GM12878 (cell line): ENCODE measurements around the gene FOXP4. TPM values are rescaled to one million over a fixed set of nuclear protein-coding genes. Genes with fewer than 3 reads are reported as not detected.

ENCODE experiments used
- ATAC-seq: fragments of 200-7000 bp; cut with Tn5 transposase; 3 replicates; pipeline ENCODE4 v1.9.1; 2020; ENCODE audit warnings: mild to moderate bottlenecking, moderate library complexity
- BruUV-seq: library from RNA; stranded (reverse); fragments of 400-500 nt; replicated peaks from 2 replicates; lab custom pipeline; 2021; lab: Mats Ljungman, UMichigan
- CTCF ChIA-PET: fragments of 300-600 bp; sonication (Branson Sonifier 250); formaldehyde crosslinking; extraction: SDS; loops from one replicate; lab custom pipeline; 2021; ENCODE audit warnings: inconsistent platforms; lab: Yijun Ruan, JAX
- POLR2A ChIA-PET: fragments of 350-600 bp; formaldehyde crosslinking; extraction: SDS; loops from one replicate; lab custom pipeline; 2021; ENCODE audit warnings: inconsistent platforms; lab: Charles Lee
- RAD21 ChIA-PET: fragments of 300-600 bp; sonication (Branson Sonifier 250); formaldehyde crosslinking; loops from one replicate; lab custom pipeline; 2023; ENCODE audit warnings: antibody characterized with exemption; ENCODE audit not compliant: unreplicated experiment; lab: Charles Lee
- SMC1A ChIA-PET: fragments of 300-600 bp; sonication (Branson Sonifier 250); formaldehyde crosslinking; loops from one replicate; lab custom pipeline; 2023; ENCODE audit not compliant: unreplicated experiment, uncharacterized antibody; lab: Charles Lee
- DNase-seq: peaks from one replicate; pipeline ENCODE4 v3.0.0-alpha.2; 2011; ENCODE audit warnings: low read depth, low spot score
- FAIRE-seq: peaks from 3 replicates; lab custom pipeline; 2011; peaks lifted over from hg19 to GRCh38; lab: Jason Lieb, UNC
- H2AFZ ChIP-seq: 2 replicates; pipeline ENCODE4 v1.6.0; 2011; ENCODE audit warnings: low read depth, low read length, control low read depth; ENCODE audit not compliant: control insufficient read depth
- H3K27ac ChIP-seq: 2 replicates; pipeline ENCODE4 v1.5.1; 2011; ENCODE audit warnings: control low read depth; ENCODE audit not compliant: control insufficient read depth, insufficient read depth
- H3K27me3 ChIP-seq, 2 experiments: replicated peaks in 1 of 2; 2 replicates each; pipeline versions ENCODE4 v1.6.0 to v1.6.1; 2011; ENCODE audit warnings: low read length in 1 of 2; ENCODE audit not compliant: control insufficient read depth in 2 of 2, insufficient read depth in 2 of 2
- H3K36me3 ChIP-seq, 2 experiments: 2 replicates each; pipeline ENCODE4 v1.5.1; 2011; ENCODE audit warnings: low read length in 1 of 2; ENCODE audit not compliant: control insufficient read depth in 2 of 2, insufficient read depth in 2 of 2
- H3K4me1 ChIP-seq: 2 replicates; pipeline ENCODE4 v1.6.1; 2011; ENCODE audit warnings: mild to moderate bottlenecking, low read length, moderate library complexity, mixed read lengths; ENCODE audit not compliant: control insufficient read depth, insufficient read depth
- H3K4me2 ChIP-seq: 2 replicates; pipeline ENCODE4 v1.6.0; 2011; ENCODE audit warnings: control low read depth; ENCODE audit not compliant: control insufficient read depth, insufficient read depth
- H3K4me3 ChIP-seq: fragments of 200-600 bp; sonication (generic); 2 replicates; pipeline ENCODE4 v1.5.1; 2016
- H3K79me2 ChIP-seq: 2 replicates; pipeline ENCODE4 v1.6.0; 2011; ENCODE audit warnings: low read length; ENCODE audit not compliant: control insufficient read depth, insufficient read depth
- H3K9ac ChIP-seq: 2 replicates; pipeline ENCODE4 v1.8.0; 2011; ENCODE audit warnings: low read length, control low read depth, mixed read lengths; ENCODE audit not compliant: control insufficient read depth, insufficient read depth
- H3K9me3 ChIP-seq: replicated peaks from 3 replicates; pipeline ENCODE4 v1.5.1; 2011; ENCODE audit warnings: mild to moderate bottlenecking, low read length; ENCODE audit not compliant: control insufficient read depth, insufficient read depth
- H4K20me1 ChIP-seq: 2 replicates; pipeline ENCODE4 v1.6.0; 2011; ENCODE audit not compliant: control insufficient read depth, insufficient read depth
- CTCF ChIP-seq, 3 experiments: IDR thresholded peaks in 2 of 3; conservative IDR thresholded peaks in 1 of 3; 2 replicates each; pipeline ENCODE4 v1.5.1; 2011; ENCODE audit warnings: low read depth in 3 of 3, low read length in 3 of 3, mild to moderate bottlenecking in 3 of 3, control low read depth in 2 of 3, moderate library complexity in 2 of 3, inconsistent platforms in 1 of 3, mixed read lengths in 1 of 3; ENCODE audit not compliant: control insufficient read depth in 2 of 3, insufficient read depth in 1 of 3; ENCODE audit errors: extremely low read depth in 1 of 3
- EZH2 ChIP-seq: IDR thresholded peaks from 2 replicates; pipeline ENCODE4 v1.6.1; 2012; ENCODE audit warnings: low read depth, mild to moderate bottlenecking, control low read depth, inconsistent platforms, low read length, borderline replicate concordance; ENCODE audit not compliant: control insufficient read depth
- HDAC2 ChIP-seq: fragments of 200-600 bp; sonication (generic); IDR thresholded peaks from 2 replicates; pipeline ENCODE4 v1.6.1; 2017
- WGBS: methylation state at CpG from one replicate; pipeline ENCODE4 v1.1.6; 2016; ENCODE audit warnings: low lambda C conversion rate; ENCODE audit not compliant: insufficient replicate concordance, insufficient coverage; ENCODE audit errors: missing lambda C conversion rate; 5-methylcytosine and 5-hydroxymethylcytosine counted together
- in situ Hi-C: fragments of 300-500 bp; cut with MboI; formaldehyde crosslinking; loops from 9 replicates; pipeline ENCODE4 v1.14.3; 2018; ENCODE audit warnings: mixed read lengths
- intact Hi-C: fragments of 100-400 bp; cut with micrococcal nuclease; formaldehyde crosslinking; loops from one replicate; pipeline ENCODE4 v1.14.2; 2022; ENCODE audit not compliant: unreplicated experiment
- polyA plus RNA-seq, 11 experiments: library from polyadenylated mRNA; depleted of rRNA in 4 of 11; unstranded in 6 of 11; stranded (reverse) in 5 of 11; fragments of >200 nt; fragmentation: Nextera tagmentation in 4 of 11; fragmentation: Illumina TruSeq in 1 of 11; extraction: Ambion mirVana in 4 of 11; extraction: Trizol in 1 of 11; gene quantifications; 1 replicate in 1 of 11; 2 replicates in 10 of 11; pipeline versions ENCODE4 v1.2.1 to v1.2.3, GENCODE V29; 2011 to 2016; ENCODE audit warnings: inconsistent platforms in 2 of 11, missing spikeins in 2 of 11, low read depth in 1 of 11
- total RNA-seq, 4 experiments: library from RNA; depleted of rRNA in 3 of 4; stranded (reverse); fragments of >200 nt in 3 of 4; fragmentation: Illumina TruSeq in 1 of 4; extraction: Trizol in 1 of 4; gene quantifications; 2 replicates each; pipeline versions ENCODE4 v1.2.1 to v1.2.3, GENCODE V29; 2013 to 2021
- TF ChIP-seq, protein P1 (sequence below): fragments of 450-650 bp; IDR thresholded peaks from 2 replicates; pipeline ENCODE4 v1.6.1; 2017; ENCODE audit warnings: mild to moderate bottlenecking, low read depth, inconsistent platforms; ENCODE audit not compliant: poor library complexity, severe bottlenecking

Gene FOXP4
- total and polyA plus RNA-seq, 10 of the 15 experiments (the other 5 are each of a cell fraction or from before 2014, with no cell fraction given), result 0.31 to 46.1 (median 2.3) TPM

GRCh38 chr6:41558033-41558807, 12.0 kb downstream of the FOXP4 start (continued):
- TF ChIP-seq EZH2, result no peak
- TF ChIP-seq, all 136 proteins: peak for 0

DNA sequence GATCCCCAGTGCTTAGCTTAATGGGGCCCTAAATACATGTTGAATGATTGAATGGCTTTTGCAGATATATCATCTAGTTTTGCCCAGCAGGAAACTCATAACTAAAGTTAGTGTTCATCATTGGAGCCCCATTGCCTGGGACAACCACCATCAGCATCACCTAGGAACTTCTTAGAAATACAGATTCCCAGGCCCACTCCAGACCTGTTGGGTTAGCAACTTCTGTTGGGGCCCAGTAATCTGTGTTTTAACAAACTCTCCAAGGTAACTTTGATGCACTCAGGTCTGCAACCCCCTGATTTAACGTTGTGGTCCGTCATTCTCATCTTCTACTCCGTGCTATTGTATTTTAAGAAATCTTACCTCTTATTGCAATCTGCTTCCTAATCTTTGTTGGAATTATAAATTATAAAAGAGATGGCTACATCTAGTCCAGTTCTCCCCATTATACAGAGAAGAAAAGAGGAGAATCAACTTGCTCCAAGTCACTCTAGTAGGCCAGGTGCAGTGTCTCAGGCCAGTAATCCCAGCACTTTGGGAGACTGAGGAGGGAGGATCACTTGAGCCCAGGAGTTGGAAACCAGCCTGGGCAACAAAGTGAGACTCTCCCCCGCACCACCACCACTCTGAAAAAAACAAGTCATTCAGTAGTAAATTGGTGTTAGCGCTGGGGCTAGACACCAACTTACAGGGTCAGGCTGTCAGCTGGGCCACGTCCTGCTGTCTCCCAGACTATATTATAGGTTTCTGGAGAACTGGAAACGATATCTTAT, 13.7 kb downstream of the FOXP4 start:
- in situ Hi-C loops, result no loop called here
- CTCF ChIA-PET, result interaction anchor here (0.9 kb wide), 1 partner anchor 135 kb away, joined by 3 read pairs; no protein-coding TSS in a partner anchor

More for the DNA sequence above, 13.7 kb downstream of the FOXP4 start:
- Histone ChIP-seq H3K4me1 (peaks cover 5% of the 10 kb centered on the region), H3K4me2 (peak overlapping the region; percentile 92), H3K79me2 (peaks cover 9% of the 10 kb centered on the region), H3K36me3 (peaks cover 0 to 3% of the 10 kb centered on the region in 2 experiments; a peak in 2 of 4 replicates), H3K4me3 (peak overlapping the region; percentile 53), H3K27me3 (no peaks in the 10 kb centered on the region), H3K9ac (peak overlapping the region; percentile 60)
- intact Hi-C loops, result no loop called here
- no peak for FAIRE-seq
- RAD21 ChIA-PET, result interaction anchor here (1.4 to 2.4 kb wide), 2 partner anchors 55 to 95 kb away, joined by 3 to 6 read pairs; no protein-coding TSS in a partner anchor
- no peak for DNase-seq
- TF ChIP-seq HDAC2 (no peak), CTCF (IDR thresholded peaks at IDR 0.05 in 2 of 3, conservative IDR thresholded peaks at IDR 0.05 in 1 of 3; ENCODE audit: control insufficient read depth in 2 of 3, extremely low read depth in 1 of 3, insufficient read depth in 1 of 3, low read depth in 3 of 3, low read length in 3 of 3) (no peak)
- TF ChIP-seq, protein P1, sequence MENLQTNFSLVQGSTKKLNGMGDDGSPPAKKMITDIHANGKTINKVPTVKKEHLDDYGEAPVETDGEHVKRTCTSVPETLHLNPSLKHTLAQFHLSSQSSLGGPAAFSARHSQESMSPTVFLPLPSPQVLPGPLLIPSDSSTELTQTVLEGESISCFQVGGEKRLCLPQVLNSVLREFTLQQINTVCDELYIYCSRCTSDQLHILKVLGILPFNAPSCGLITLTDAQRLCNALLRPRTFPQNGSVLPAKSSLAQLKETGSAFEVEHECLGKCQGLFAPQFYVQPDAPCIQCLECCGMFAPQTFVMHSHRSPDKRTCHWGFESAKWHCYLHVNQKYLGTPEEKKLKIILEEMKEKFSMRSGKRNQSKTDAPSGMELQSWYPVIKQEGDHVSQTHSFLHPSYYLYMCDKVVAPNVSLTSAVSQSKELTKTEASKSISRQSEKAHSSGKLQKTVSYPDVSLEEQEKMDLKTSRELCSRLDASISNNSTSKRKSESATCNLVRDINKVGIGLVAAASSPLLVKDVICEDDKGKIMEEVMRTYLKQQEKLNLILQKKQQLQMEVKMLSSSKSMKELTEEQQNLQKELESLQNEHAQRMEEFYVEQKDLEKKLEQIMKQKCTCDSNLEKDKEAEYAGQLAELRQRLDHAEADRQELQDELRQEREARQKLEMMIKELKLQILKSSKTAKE, result peak; percentile 14
- TF ChIP-seq, all 136 proteins: peak for 1
- Histone ChIP-seq H2AFZ (peak overlapping the region; percentile 53), H4K20me1 (no peaks in the 10 kb centered on the region), H3K27ac (no peak overlapping the region), H3K9me3 (no peaks in the 10 kb centered on the region)
- WGBS, result 42% methylated on average over 7 of the region's 7 CpGs
- no peak for ATAC-seq
- BruUV-seq, result no TSS peak
- POLR2A ChIA-PET, result interaction anchor here (0.5 kb wide), 1 partner anchor 32 kb away, joined by 9 read pairs; no protein-coding TSS in a partner anchor
- SMC1A ChIA-PET, result interaction anchor here (0.9 kb wide), 1 partner anchor 15 kb away, joined by 4 read pairs; no protein-coding TSS in a partner anchor
